Measurements from ENCODE around the gene TMEM33.

GRCh38 chr4:41990365-41991111, 55.3 kb downstream of the TMEM33 start, which contains the start of gene SLC30A9:
- peak in 1 of 3 experiments; percentile 8 for TF ChIP-seq CTCF (IDR thresholded peaks at IDR 0.05)
- TF ChIP-seq POLR2AphosphoS5 (IDR thresholded peaks at IDR 0.05; ENCODE audit: insufficient read depth in 1 of 2, low read depth in 1 of 2), result peak; percentile 89 to 96

Data from vagina (tissue), 2 donors.